HepG2 (cell line): Measurements from ENCODE around the gene RARS2. TPM values are rescaled to one million over a fixed set of nuclear protein-coding genes. Genes with fewer than 3 reads are reported as not detected.

Source experiments
- ATAC-seq: fragments of 200-7000 bp; cut with Tn5 transposase; 3 replicates; pipeline ENCODE4 v1.9.1; 2020; ENCODE audit warnings: mild to moderate bottlenecking, moderate library complexity
- BruUV-seq: library from RNA; stranded (reverse); fragments of 400-500 nt; replicated peaks from 2 replicates; lab custom pipeline; 2021; lab: Mats Ljungman, UMichigan
- CTCF ChIA-PET: fragments of 300-600 bp; formaldehyde crosslinking; extraction: SDS; loops from one replicate; lab custom pipeline; 2021; ENCODE audit warnings: low total read pairs, inconsistent platforms, low intra/inter-chr PET ratio; lab: Yijun Ruan, JAX
- POLR2A ChIA-PET: fragments of 350-600 bp; sonication (Branson Sonifier 250); formaldehyde crosslinking; loops from one replicate; lab custom pipeline; 2020; ENCODE audit warnings: antibody characterized with exemption, inconsistent platforms; lab: Yijun Ruan, JAX
- DNase-seq: peaks from one replicate; pipeline ENCODE4 v3.0.0-alpha.2; 2015; ENCODE audit warnings: low spot score
- FAIRE-seq: peaks from 3 replicates; lab custom pipeline; 2011; peaks lifted over from hg19 to GRCh38; lab: Jason Lieb, UNC
- H2AFZ ChIP-seq: one replicate; pipeline ENCODE4 v1.6.1; 2011; ENCODE audit warnings: low read length, inconsistent platforms
- H3K27ac ChIP-seq: fragments of 300-600 bp; 3 replicates; pipeline ENCODE4 v1.8.0; 2011; ENCODE audit warnings: mixed run types, mild to moderate bottlenecking, mixed read lengths, low read length, inconsistent platforms; ENCODE audit not compliant: insufficient read depth; ENCODE audit errors: extremely low read length
- H3K27me3 ChIP-seq, 2 experiments: fragments of 200-600 bp in 1 of 2; 2 replicates in 1 of 2; 3 replicates in 1 of 2; pipeline versions ENCODE4 v1.6.0 to v1.8.0; 2011; ENCODE audit warnings: low read length in 2 of 2, mild to moderate bottlenecking in 2 of 2, moderate library complexity in 2 of 2, inconsistent platforms in 1 of 2; ENCODE audit not compliant: insufficient read depth in 2 of 2, control insufficient read depth in 1 of 2
- H3K36me3 ChIP-seq, 2 experiments: fragments of 200-600 bp in 1 of 2; replicated peaks in 1 of 2; 2 replicates in 1 of 2; 3 replicates in 1 of 2; pipeline versions ENCODE4 v1.5.1 to v1.8.0; 2011; ENCODE audit warnings: low read length in 2 of 2, inconsistent platforms in 1 of 2; ENCODE audit not compliant: insufficient read depth in 2 of 2, control insufficient read depth in 1 of 2
- H3K4me1 ChIP-seq: 2 replicates; pipeline ENCODE4 v1.5.1; 2012; ENCODE audit warnings: low read length, inconsistent platforms; ENCODE audit not compliant: insufficient read depth
- H3K4me2 ChIP-seq: 2 replicates; pipeline ENCODE4 v1.6.0; 2011; ENCODE audit warnings: low read depth, low read length, inconsistent platforms
- H3K4me3 ChIP-seq, 3 experiments: fragments of 200-600 bp in 1 of 3; sonication (generic), shearing (Covaris generic) in 1 of 3; replicated peaks in 1 of 3; 2 replicates each; pipeline ENCODE4 v1.5.1; 2011 to 2016; ENCODE audit warnings: low read length in 3 of 3, inconsistent platforms in 2 of 3, low read depth in 2 of 3, mild to moderate bottlenecking in 2 of 3, control low read depth in 1 of 3, mixed read lengths in 1 of 3; ENCODE audit not compliant: insufficient read depth in 1 of 3
- H3K79me2 ChIP-seq: one replicate; pipeline ENCODE4 v1.6.1; 2011; ENCODE audit warnings: low read length, inconsistent platforms; ENCODE audit not compliant: insufficient read depth
- H3K9ac ChIP-seq: 2 replicates; pipeline ENCODE4 v1.6.0; 2011; ENCODE audit warnings: mild to moderate bottlenecking, low read depth, low read length, inconsistent platforms; ENCODE audit not compliant: insufficient read depth
- H3K9me3 ChIP-seq: 2 replicates; pipeline ENCODE4 v1.5.1; 2012; ENCODE audit warnings: mild to moderate bottlenecking, low read length
- H4K20me1 ChIP-seq: 2 replicates; pipeline ENCODE4 v1.6.0; 2011; ENCODE audit warnings: inconsistent platforms, mild to moderate bottlenecking, low read length, moderate library complexity; ENCODE audit not compliant: insufficient read depth
- FOXO4 ChIP-seq: sonication (generic); formaldehyde crosslinking; conservative IDR thresholded peaks from 2 replicates; pipeline ENCODE4 v1.8.1; 2023; ENCODE audit warnings: missing genetic modification reagents
- RAD51 ChIP-seq: fragments of 450-650 bp; IDR thresholded peaks from 2 replicates; pipeline ENCODE4 v1.6.1; 2016; ENCODE audit warnings: borderline replicate concordance
- RELA ChIP-seq: sonication (generic); formaldehyde crosslinking; IDR thresholded peaks from 2 replicates; pipeline ENCODE4 v1.4.0; 2020; ENCODE audit warnings: missing genetic modification reagents
- ZNF329 ChIP-seq: sonication (generic); formaldehyde crosslinking; IDR thresholded peaks from 2 replicates; pipeline ENCODE4 v1.9.0; 2021; ENCODE audit warnings: low read depth, mild to moderate bottlenecking, missing genetic modification reagents
- ZNF512B ChIP-seq: sonication (generic); formaldehyde crosslinking; IDR thresholded peaks from 2 replicates; pipeline ENCODE4 v1.5.1; 2020; ENCODE audit warnings: missing genetic modification reagents, mild to moderate bottlenecking, borderline replicate concordance
- ZNF891 ChIP-seq: sonication (generic); formaldehyde crosslinking; IDR thresholded peaks from 2 replicates; pipeline ENCODE4 v1.5.0; 2020; ENCODE audit warnings: mild to moderate bottlenecking, missing genetic modification reagents
- WGBS: methylation state at CpG from one replicate; pipeline ENCODE4 v1.1.6; 2017; ENCODE audit warnings: low lambda C conversion rate; 5-methylcytosine and 5-hydroxymethylcytosine counted together
- in situ Hi-C: cut with HindIII; loops from 2 replicates; pipeline ENCODE4 v1.10.0; 2017; ENCODE audit warnings: low pct_unique_long_range_greater_than_20kb; ENCODE audit not compliant: extremely low pct_ligation_motif_present
- intact Hi-C: fragments of 100-400 bp; cut with micrococcal nuclease; formaldehyde crosslinking; loops from one replicate; pipeline ENCODE4 v1.10.0; 2022; ENCODE audit not compliant: unreplicated experiment
- polyA plus RNA-seq, 8 experiments: library from polyadenylated mRNA; depleted of rRNA in 3 of 8; stranded (reverse) in 7 of 8; unstranded in 1 of 8; fragments of >200 nt; fragmentation: Illumina TruSeq in 4 of 8; extraction: Trizol in 4 of 8; gene quantifications; 2 replicates each; pipeline versions ENCODE4 v1.2.1 to v1.2.3, GENCODE V29; 2011 to 2016; ENCODE audit warnings: low read depth in 4 of 8, missing spikeins in 1 of 8, mixed read lengths in 1 of 8; ENCODE audit not compliant: insufficient read depth in 1 of 8
- total RNA-seq, 5 experiments: library from RNA; depleted of rRNA; stranded (reverse); fragments of >200 nt; fragmentation: Illumina TruSeq; extraction: Trizol; gene quantifications; 2 replicates each; pipeline ENCODE4 v1.2.3, GENCODE V29; 2016; ENCODE audit warnings: low read depth in 1 of 5

Gene RARS2
- total and polyA plus RNA-seq, 2 of the 13 experiments (the other 11 are each of a cell fraction or from before 2014, with no cell fraction given), result 23.4 to 80.1 TPM

GRCh38 chr6:87529221-87529620 lies 60.6 kb downstream of the RARS2 start:
- POLR2A ChIA-PET, result no interaction called here

More at GRCh38 chr6:87529221-87529620, 60.6 kb downstream of the RARS2 start:
- H3K27me3 ChIP-seq, result no peaks in the 10 kb centered on the region
- H3K79me2 ChIP-seq, result no peaks in the 10 kb centered on the region
- peaks cover 19% of the 10 kb centered on the region for H3K4me1 ChIP-seq
- CTCF ChIA-PET, result no interaction called here
- WGBS, result 98% methylated on average over 1 of the region's 1 CpG
- no peak for FAIRE-seq
- H2AFZ ChIP-seq, result no peak overlapping the region
- H3K9ac ChIP-seq, result no peak overlapping the region
- TF ChIP-seq RELA (CRISPR knock-in tag), result no peak
- no peak for TF ChIP-seq ZNF891 (CRISPR knock-in tag)
- TF ChIP-seq FOXO4 (CRISPR knock-in tag), result no peak
- no peak for TF ChIP-seq ZNF512B (CRISPR knock-in tag)
- TF ChIP-seq ZNF329, result no peak
- TF ChIP-seq RAD51, result no peak
- DNase-seq, result no peak
- no TSS peak for BruUV-seq
- no peaks in the 10 kb centered on the region for H4K20me1 ChIP-seq
- H3K27ac ChIP-seq, result no peak overlapping the region
- in situ Hi-C loops, result no loop called here
- H3K36me3 ChIP-seq, result peaks cover 10 to 52% of the 10 kb centered on the region in 2 experiments
- no peak for ATAC-seq
- intact Hi-C loops, result no loop called here
- H3K4me3 ChIP-seq, result no peak overlapping the region
- no peaks in the 10 kb centered on the region for H3K9me3 ChIP-seq
- H3K4me2 ChIP-seq, result no peak overlapping the region
